SK-N-MC (cell line): ENCODE results near the gene CDYL.

Experiments used
- DNase-seq: peaks from one replicate; pipeline ENCODE4 v3.0.0-alpha.2; 2011; ENCODE audit warnings: low read depth, low spot score
- H3K27ac ChIP-seq: fragments of 200-600 bp; sonication (generic); 2 replicates; pipeline ENCODE4 v1.5.1; 2016; ENCODE audit warnings: mixed run types
- H3K36me3 ChIP-seq: fragments of 200-600 bp; sonication (generic); 2 replicates; pipeline ENCODE4 v1.6.1; 2017; ENCODE audit warnings: antibody characterized with exemption, low read length, mixed read lengths; ENCODE audit not compliant: insufficient read depth
- H3K4me3 ChIP-seq: fragments of 200-600 bp; sonication (generic); 2 replicates; pipeline ENCODE4 v1.5.1; 2016
- H3K9ac ChIP-seq: fragments of 200-600 bp; sonication (generic); 2 replicates; pipeline ENCODE4 v1.8.0; 2017; ENCODE audit warnings: mixed run types, mixed read lengths; ENCODE audit not compliant: insufficient read length
- H3K9me3 ChIP-seq: fragments of 200-600 bp; sonication (generic); 2 replicates; pipeline ENCODE4 v1.6.1; 2017; ENCODE audit warnings: low read depth, mild to moderate bottlenecking, antibody characterized with exemption, low read length, moderate library complexity, mixed read lengths
- EZH2 ChIP-seq: fragments of 200-600 bp; sonication (generic); IDR thresholded peaks from one replicate; pipeline ENCODE4 v1.6.1; 2017; ENCODE audit warnings: antibody characterized with exemption
- FOXP2 ChIP-seq: optimal IDR thresholded peaks from 2 replicates; pipeline ENCODE3; 2011; ENCODE audit warnings: mild to moderate bottlenecking, moderate library complexity; ENCODE audit not compliant: insufficient read depth; ENCODE audit errors: extremely low read length, control extremely low read depth
- POLR2AphosphoS5 ChIP-seq: IDR thresholded peaks from 2 replicates; pipeline ENCODE4 v1.6.1; 2012; ENCODE audit warnings: mild to moderate bottlenecking, low read depth, low read length, borderline replicate concordance

CDYL gene

DNA sequence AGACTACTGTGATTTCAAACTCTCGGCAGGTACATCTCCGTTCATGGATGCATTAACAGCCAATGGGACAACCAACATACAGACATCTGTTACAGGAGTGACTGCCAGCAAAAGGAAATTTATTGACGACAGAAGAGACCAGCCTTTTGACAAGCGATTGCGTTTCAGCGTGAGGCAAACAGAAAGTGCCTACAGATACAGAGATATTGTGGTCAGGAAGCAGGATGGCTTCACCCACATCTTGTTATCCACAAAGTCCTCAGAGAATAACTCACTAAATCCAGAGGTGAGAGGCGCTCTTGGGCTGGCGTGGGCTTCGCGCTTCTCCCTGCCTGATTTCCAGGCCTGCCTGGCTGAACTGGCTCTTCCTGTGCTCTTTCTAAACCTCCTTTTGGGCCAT, 159.3 kb downstream of the CDYL start:
- TF ChIP-seq FOXP2 = no peak
- no peak for TF ChIP-seq EZH2
- no peak for TF ChIP-seq POLR2AphosphoS5
- no peaks in the 10 kb centered on the region for H3K36me3 ChIP-seq
- H3K9me3 ChIP-seq = no peaks in the 10 kb centered on the region
- H3K27ac ChIP-seq = no peak overlapping the region
- no peak for DNase-seq
- no peak overlapping the region for H3K4me3 ChIP-seq
- no peak overlapping the region for H3K9ac ChIP-seq

DNA sequence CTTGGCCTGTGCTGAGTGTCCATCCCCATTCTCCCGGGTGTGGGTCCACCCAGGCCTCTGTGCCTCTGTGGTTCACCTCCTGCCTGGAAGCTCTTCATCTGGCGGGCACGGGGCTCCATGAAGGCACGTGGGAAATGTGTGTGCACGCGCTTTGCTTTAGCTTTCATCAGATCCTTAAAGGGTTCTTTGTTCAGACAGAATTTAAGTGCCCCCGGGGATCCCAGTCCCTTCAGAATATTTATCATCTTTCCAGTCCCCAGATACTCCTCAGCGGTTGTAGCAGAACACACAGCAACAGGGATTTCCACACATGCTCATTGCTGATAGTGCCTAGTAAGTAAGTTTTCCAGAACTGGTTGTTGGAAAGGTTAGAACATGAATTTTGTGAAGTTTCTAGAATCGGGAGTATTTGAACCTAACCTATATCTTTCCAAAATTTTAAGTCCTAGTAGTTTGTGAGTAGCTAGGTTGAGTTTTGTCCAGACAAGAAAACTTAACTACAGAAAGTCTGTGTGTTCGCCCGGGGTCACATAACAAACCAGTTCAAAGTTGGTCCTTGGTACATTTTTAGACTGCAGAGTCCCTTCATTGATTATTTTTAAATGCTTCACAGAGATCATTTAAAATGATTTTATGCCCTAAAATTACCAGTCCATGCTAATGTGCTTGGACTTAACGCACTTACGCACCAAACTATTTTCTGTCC, 159.9 kb downstream of the CDYL start:
- H3K4me3 ChIP-seq = peak overlapping the region; percentile 23; the same call in 1 of the 2 replicates
- no peaks in the 10 kb centered on the region for H3K36me3 ChIP-seq
- H3K27ac ChIP-seq = peak overlapping the region; percentile 68
- TF ChIP-seq POLR2AphosphoS5 (no peak), FOXP2 (no peak), EZH2 (no peak)
- no peak overlapping the region for H3K9ac ChIP-seq
- peak; percentile 70 for DNase-seq
- no peaks in the 10 kb centered on the region for H3K9me3 ChIP-seq

DNA sequence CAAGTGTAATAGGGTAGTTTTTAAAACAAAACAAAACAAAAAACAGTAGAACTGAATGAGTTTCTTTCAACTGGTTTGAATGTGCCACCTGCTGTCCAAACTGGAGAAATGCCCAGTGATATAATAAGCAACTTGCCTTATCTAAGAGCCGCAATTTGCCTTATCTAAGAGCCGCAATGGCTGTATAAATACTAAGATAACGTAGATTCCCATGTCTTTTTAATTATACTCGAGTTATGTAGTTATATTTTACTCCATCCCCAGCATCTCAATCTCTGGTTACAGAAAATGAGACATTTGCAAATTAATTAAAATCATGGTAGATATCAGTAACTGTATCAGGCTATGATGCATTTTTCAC, 160.5 kb downstream of the CDYL start:
- peak overlapping the region; percentile 23; the same call in 1 of the 2 replicates for H3K4me3 ChIP-seq
- H3K36me3 ChIP-seq = no peaks in the 10 kb centered on the region
- no peak for DNase-seq

DNA sequence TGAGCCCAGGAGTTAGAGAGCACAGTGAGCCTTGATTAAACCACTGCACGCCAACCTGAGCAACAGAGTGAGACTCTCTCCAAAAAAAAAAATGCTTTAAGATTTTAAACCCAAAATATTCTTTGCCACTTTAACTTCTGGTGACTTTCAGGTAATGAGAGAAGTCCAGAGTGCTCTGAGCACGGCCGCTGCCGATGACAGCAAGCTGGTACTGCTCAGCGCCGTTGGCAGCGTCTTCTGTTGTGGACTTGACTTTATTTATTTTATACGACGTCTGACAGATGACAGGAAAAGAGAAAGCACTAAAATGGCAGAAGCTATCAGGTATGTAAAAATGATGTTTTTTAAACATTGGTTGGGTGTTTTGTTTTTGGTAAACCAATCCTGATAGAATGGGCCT, 161.2 kb downstream of the CDYL start:
- Histone ChIP-seq H3K36me3 (no peaks in the 10 kb centered on the region), H3K4me3 (no peak overlapping the region), H3K9me3 (no peaks in the 10 kb centered on the region), H3K9ac (no peak overlapping the region), H3K27ac (no peak overlapping the region)
- TF ChIP-seq FOXP2 (no peak), EZH2 (no peak), POLR2AphosphoS5 (no peak)
- DNase-seq = no peak

More for the DNA sequence above, 160.5 kb downstream of the CDYL start:
- no peak overlapping the region for H3K9ac ChIP-seq
- peak overlapping the region; percentile 68; the same call in 1 of the 2 replicates for H3K27ac ChIP-seq
- no peaks in the 10 kb centered on the region for H3K9me3 ChIP-seq
- no peak for TF ChIP-seq EZH2
- no peak for TF ChIP-seq POLR2AphosphoS5
- TF ChIP-seq FOXP2 = no peak

- peaks cover 3% of the 10 kb centered on the region; the same call in 1 of the 2 replicates for H3K36me3 ChIP-seq
- H3K4me3 ChIP-seq = no peak overlapping the region
Observed at GRCh38 chr6:4939241-4939640, 163.0 kb downstream of the CDYL start.

DNA sequence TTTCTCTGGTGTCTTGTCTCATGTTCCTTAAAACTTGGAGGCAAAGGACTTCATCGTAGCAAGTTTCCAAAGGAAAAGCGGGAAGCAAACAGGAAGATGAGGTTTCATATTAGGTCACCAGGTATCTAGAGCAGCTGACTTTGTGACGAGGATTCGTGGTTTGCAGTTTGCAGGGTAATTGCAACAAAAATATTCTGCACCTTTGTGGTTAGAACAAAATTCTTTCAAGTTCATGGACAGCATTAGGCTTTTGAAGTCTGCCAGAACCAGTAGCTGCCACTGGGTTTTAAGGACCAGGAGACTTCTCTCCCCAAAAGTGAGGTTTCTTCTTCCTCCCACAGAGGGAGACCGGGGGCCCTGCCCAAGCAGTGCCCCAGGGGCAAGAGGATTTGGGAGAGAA, 164.2 kb downstream of the CDYL start:
- Histone ChIP-seq H3K36me3 (peaks cover 12% of the 10 kb centered on the region; the same call in 1 of the 2 replicates), H3K9me3 (no peaks in the 10 kb centered on the region), H3K27ac (no peak overlapping the region), H3K9ac (no peak overlapping the region), H3K4me3 (no peak overlapping the region)
- no peak for DNase-seq
- TF ChIP-seq POLR2AphosphoS5 (no peak), FOXP2 (no peak), EZH2 (no peak)

More at GRCh38 chr6:4939241-4939640, 163.0 kb downstream of the CDYL start:
- Histone ChIP-seq H3K27ac (no peak overlapping the region), H3K9ac (no peak overlapping the region), H3K9me3 (no peaks in the 10 kb centered on the region)
- no peak for DNase-seq
- TF ChIP-seq EZH2 (no peak), FOXP2 (no peak), POLR2AphosphoS5 (no peak)

DNA sequence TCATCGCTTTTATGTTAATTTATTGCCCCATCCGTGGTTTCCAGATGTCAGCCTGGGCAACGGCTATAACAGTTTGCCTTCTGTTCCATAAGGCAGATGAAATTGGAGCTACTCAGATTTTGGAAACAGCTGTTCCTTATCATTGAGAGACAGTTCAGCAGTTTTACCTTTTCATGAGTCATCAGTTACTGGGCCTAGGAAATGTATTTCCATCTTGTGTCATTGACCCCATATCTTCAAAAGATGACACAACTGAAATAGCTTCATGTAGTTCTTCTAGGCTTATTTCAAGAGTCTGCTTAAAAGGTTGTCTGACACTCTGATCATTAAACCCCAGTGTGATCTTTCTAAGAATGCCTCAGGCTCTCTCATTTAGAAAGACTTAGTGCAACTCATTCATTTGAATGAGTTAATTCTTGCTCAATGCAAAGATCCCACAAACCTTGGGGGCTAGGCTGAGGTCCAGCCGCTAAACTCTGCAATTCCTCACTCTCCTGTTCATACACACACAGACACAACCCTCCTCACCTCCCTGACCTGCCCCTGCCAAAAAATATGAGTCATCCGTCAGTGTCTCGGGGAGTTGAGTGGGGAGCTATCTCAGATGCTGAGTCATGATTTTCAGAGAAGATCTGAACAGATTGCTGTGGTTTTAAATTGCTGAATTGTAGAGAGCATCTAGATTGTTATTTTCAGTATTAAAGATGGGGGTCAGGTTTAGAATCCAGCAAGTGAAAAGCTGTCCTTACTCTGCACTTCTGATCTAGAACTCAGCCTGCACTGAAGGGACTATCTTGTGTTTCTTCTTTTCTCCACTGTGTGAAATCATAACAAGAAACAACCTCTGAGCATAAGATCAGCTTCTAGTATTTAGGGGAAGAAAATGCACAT, 165.8 kb downstream of the CDYL start:
- DNase-seq = peak; percentile 74
- TF ChIP-seq POLR2AphosphoS5 (no peak), FOXP2 (no peak), EZH2 (no peak)
- H3K4me3 ChIP-seq = peak overlapping the region; percentile 53; the same call in 1 of the 2 replicates
- H3K9ac ChIP-seq = no peak overlapping the region
- peaks cover 12% of the 10 kb centered on the region; the same call in 1 of the 2 replicates for H3K36me3 ChIP-seq
- H3K27ac ChIP-seq = peak overlapping the region; percentile 47; the same call in 1 of the 2 replicates
- H3K9me3 ChIP-seq = no peaks in the 10 kb centered on the region

GRCh38 chr6:4942673-4943009, 166.4 kb downstream of the CDYL start:
- Histone ChIP-seq H3K36me3 (peaks cover 12% of the 10 kb centered on the region; the same call in 1 of the 2 replicates), H3K4me3 (no peak overlapping the region; the same call in 1 of the 2 replicates), H3K27ac (no peak overlapping the region), H3K9me3 (no peaks in the 10 kb centered on the region), H3K9ac (no peak overlapping the region)
- no peak for DNase-seq
- TF ChIP-seq FOXP2 = no peak
- no peak for TF ChIP-seq POLR2AphosphoS5
- no peak for TF ChIP-seq EZH2
